ENCODE results near the gene EFCAB8.

The EFCAB8 gene

GRCh38 chr20:32924781-32925180 is 66.1 kb downstream of the EFCAB8 start:
- no peak for DNase-seq (ENCODE audit: low read depth)
- no peak overlapping the region for H3K4me3 ChIP-seq (ENCODE audit: low read depth, low read length)
- no peak for TF ChIP-seq CTCF (IDR thresholded peaks at IDR 0.05; ENCODE audit: low read depth, low read length, missing control alignments)

- TF ChIP-seq CTCF (IDR thresholded peaks at IDR 0.05; ENCODE audit: low read depth, low read length, missing control alignments): no peak
- H3K4me3 ChIP-seq (ENCODE audit: low read depth, low read length): no peak overlapping the region
- DNase-seq (ENCODE audit: low read depth): no peak
Observed at GRCh38 chr20:32925481-32926196, 66.9 kb downstream of the EFCAB8 start.

GRCh38 chr20:32929162-32929561 is 70.4 kb downstream of the EFCAB8 start:
- DNase-seq (ENCODE audit: low read depth): no peak
- TF ChIP-seq CTCF (IDR thresholded peaks at IDR 0.05; ENCODE audit: low read depth, low read length, missing control alignments): no peak
- H3K4me3 ChIP-seq (ENCODE audit: low read depth, low read length): no peak overlapping the region

- DNase-seq (ENCODE audit: low read depth): no peak
- no peak overlapping the region for H3K4me3 ChIP-seq (ENCODE audit: low read depth, low read length)
- TF ChIP-seq CTCF (IDR thresholded peaks at IDR 0.05; ENCODE audit: low read depth, low read length, missing control alignments): no peak
Observed at GRCh38 chr20:32930181-32930580, 71.5 kb downstream of the EFCAB8 start.

GRCh38 chr20:32930701-32931100 is 72.0 kb downstream of the EFCAB8 start:
- TF ChIP-seq CTCF (IDR thresholded peaks at IDR 0.05; ENCODE audit: low read depth, low read length, missing control alignments): no peak
- DNase-seq (ENCODE audit: low read depth): no peak
- H3K4me3 ChIP-seq (ENCODE audit: low read depth, low read length): no peak overlapping the region

- DNase-seq (ENCODE audit: low read depth): no peak
- TF ChIP-seq CTCF (IDR thresholded peaks at IDR 0.05; ENCODE audit: low read depth, low read length, missing control alignments): no peak
- H3K4me3 ChIP-seq (ENCODE audit: low read depth, low read length): no peak overlapping the region
Observed at GRCh38 chr20:32934580-32934979, 75.9 kb downstream of the EFCAB8 start.

Measured in GM12864 (cell line).